SK-N-SH treated with all-trans-retinoic acid at 6 μM for 48 hours (cell line): ENCODE results near the gene PMS1.

Experiments
- ATAC-seq: fragments of 200-7000 bp; cut with Tn5 transposase; 3 replicates; pipeline ENCODE4 v1.9.1; 2020; ENCODE audit warnings: mild to moderate bottlenecking, moderate library complexity
- ARNTL ChIP-seq: fragments of 450-650 bp; formaldehyde crosslinking; IDR thresholded peaks from 2 replicates; pipeline ENCODE4 v1.5.0; 2020; ENCODE audit warnings: low read depth, mild to moderate bottlenecking, moderate library complexity, borderline replicate concordance
- CREB5 ChIP-seq: fragments of 250-450 bp; sonication (Bioruptor Pico); IDR thresholded peaks from 2 replicates; pipeline ENCODE4 v1.5.1; 2020; ENCODE audit warnings: low read depth, mild to moderate bottlenecking, moderate library complexity
- CSDC2 ChIP-seq: fragments of 250-450 bp; sonication (Bioruptor Pico); IDR thresholded peaks from 2 replicates; pipeline ENCODE4 v1.5.0; 2020; ENCODE audit warnings: mild to moderate bottlenecking, moderate library complexity
- CSRNP3 ChIP-seq: fragments of 250-450 bp; sonication (Bioruptor Pico); IDR thresholded peaks from 2 replicates; pipeline ENCODE4 v1.5.1; 2021; ENCODE audit warnings: mild to moderate bottlenecking, moderate library complexity
- ESRRG ChIP-seq: fragments of 250-450 bp; sonication (Bioruptor Pico); IDR thresholded peaks from 2 replicates; pipeline ENCODE4 v1.6.1; 2021; ENCODE audit warnings: mild to moderate bottlenecking
- ISL1 ChIP-seq: fragments of 250-450 bp; sonication (Bioruptor Pico); IDR thresholded peaks from 2 replicates; pipeline ENCODE4 v2.1.2; 2022; ENCODE audit warnings: mild to moderate bottlenecking, moderate library complexity
- OSR1 ChIP-seq: fragments of 250-450 bp; sonication (Bioruptor Pico); IDR thresholded peaks from 2 replicates; pipeline ENCODE4 v1.8.0; 2022; ENCODE audit warnings: moderate library complexity, mild to moderate bottlenecking, inconsistent platforms
- PATZ1 ChIP-seq: fragments of 250-450 bp; sonication (Bioruptor Pico); IDR thresholded peaks from 2 replicates; pipeline ENCODE4 v1.8.0; 2020; ENCODE audit warnings: mild to moderate bottlenecking, moderate library complexity, borderline replicate concordance
- POU6F1 ChIP-seq: fragments of 250-450 bp; sonication (Bioruptor Pico); IDR thresholded peaks from 2 replicates; pipeline ENCODE4 v1.8.0; 2021; ENCODE audit warnings: low read depth, mild to moderate bottlenecking, moderate library complexity, borderline replicate concordance
- PPARA ChIP-seq: fragments of 250-450 bp; sonication (Bioruptor Pico); IDR thresholded peaks from 2 replicates; pipeline ENCODE4 v1.5.0; 2020; ENCODE audit warnings: mild to moderate bottlenecking, borderline replicate concordance
- RARB ChIP-seq: fragments of 250-450 bp; sonication (Bioruptor Pico); IDR thresholded peaks from 2 replicates; pipeline ENCODE4 v1.8.0; 2021; ENCODE audit warnings: mild to moderate bottlenecking, moderate library complexity
- SNAI2 ChIP-seq: fragments of 250-450 bp; sonication (Bioruptor Pico); IDR thresholded peaks from 2 replicates; pipeline ENCODE4 v1.5.0; 2020; ENCODE audit warnings: mild to moderate bottlenecking, moderate library complexity
- TCF4 ChIP-seq: fragments of 250-450 bp; sonication (Bioruptor Pico); IDR thresholded peaks from 2 replicates; pipeline ENCODE4 v1.8.0; 2021; ENCODE audit warnings: mild to moderate bottlenecking, moderate library complexity, borderline replicate concordance
- TSHZ2 ChIP-seq: fragments of 250-450 bp; sonication (Bioruptor Pico); IDR thresholded peaks from 2 replicates; pipeline ENCODE4 v1.5.0; 2020; ENCODE audit warnings: mild to moderate bottlenecking, moderate library complexity
- ZFP3 ChIP-seq: fragments of 250-450 bp; sonication (Bioruptor Pico); IDR thresholded peaks from 2 replicates; pipeline ENCODE4 v1.5.0; 2020; ENCODE audit warnings: mild to moderate bottlenecking, moderate library complexity
- ZFP30 ChIP-seq: fragments of 450-650 bp; formaldehyde crosslinking; IDR thresholded peaks from 2 replicates; pipeline ENCODE4 v1.5.0; 2022; ENCODE audit warnings: mild to moderate bottlenecking, moderate library complexity
- ZNF70 ChIP-seq: fragments of 450-650 bp; formaldehyde crosslinking; IDR thresholded peaks from 2 replicates; pipeline ENCODE4 v1.5.0; 2020; ENCODE audit warnings: mild to moderate bottlenecking, moderate library complexity
- ZNF8 ChIP-seq: fragments of 450-650 bp; formaldehyde crosslinking; IDR thresholded peaks from 2 replicates; pipeline ENCODE4 v1.5.0; 2020; ENCODE audit warnings: mild to moderate bottlenecking, moderate library complexity

The PMS1 gene

GRCh38 chr2:189862751-189863150 is 78.5 kb downstream of the PMS1 start:
- no peak for ATAC-seq
- TF ChIP-seq RARB (no peak), CSRNP3 (CRISPR knock-in tag) (no peak), TSHZ2 (CRISPR knock-in tag) (no peak), ZFP3 (CRISPR knock-in tag) (no peak), ZNF70 (CRISPR knock-in tag) (no peak), OSR1 (CRISPR knock-in tag) (no peak), SNAI2 (no peak), PPARA (CRISPR knock-in tag) (no peak), ISL1 (CRISPR knock-in tag) (no peak), ESRRG (CRISPR knock-in tag) (no peak), ZNF8 (CRISPR knock-in tag) (no peak), CSDC2 (no peak), CREB5 (CRISPR knock-in tag) (no peak), ZFP30 (no peak), POU6F1 (CRISPR knock-in tag) (no peak)

GRCh38 chr2:189865826-189866225 is 81.6 kb downstream of the PMS1 start:
- ATAC-seq = no peak
- TF ChIP-seq ARNTL (CRISPR knock-in tag) (no peak), ESRRG (CRISPR knock-in tag) (no peak), POU6F1 (CRISPR knock-in tag) (no peak)
- TF ChIP-seq, all 23 proteins: peak for 0

GRCh38 chr2:189866296-189866695 is 82.0 kb downstream of the PMS1 start:
- no peak for TF ChIP-seq TSHZ2 (CRISPR knock-in tag)
- no peak for ATAC-seq

GRCh38 chr2:189868896-189869295 is 84.6 kb downstream of the PMS1 start:
- no peak for ATAC-seq
- no peak for TF ChIP-seq ISL1 (CRISPR knock-in tag)
- TF ChIP-seq ZFP3 (CRISPR knock-in tag) = no peak
- no peak for TF ChIP-seq PPARA (CRISPR knock-in tag)
- TF ChIP-seq TCF4 (CRISPR knock-in tag) = no peak
- TF ChIP-seq ZNF8 (CRISPR knock-in tag) = no peak
- TF ChIP-seq PATZ1 (CRISPR knock-in tag) = no peak
- TF ChIP-seq ZNF70 (CRISPR knock-in tag) = no peak
- TF ChIP-seq CREB5 (CRISPR knock-in tag) = no peak
- TF ChIP-seq POU6F1 (CRISPR knock-in tag) = no peak
